Left ventricle myocardium inferior (tissue), 1 donor: ENCODE measurements around the gene FAM83F. TPM values are rescaled to one million over a fixed set of nuclear protein-coding genes. Genes with fewer than 3 reads are reported as not detected.

Experiments used
- DNase-seq: peaks from one replicate; pipeline ENCODE4 v3.0.0-alpha.2; 2020
- H3K27ac ChIP-seq: fragments of 200-600 bp; replicated peaks from 2 replicates; pipeline ENCODE4 v1.8.0; 2021
- H3K27me3 ChIP-seq: fragments of 200-600 bp; 2 replicates; pipeline ENCODE4 v1.8.0; 2021; ENCODE audit warnings: low read depth
- H3K36me3 ChIP-seq: fragments of 200-600 bp; 2 replicates; pipeline ENCODE4 v1.8.0; 2021
- H3K4me1 ChIP-seq: fragments of 200-600 bp; 2 replicates; pipeline ENCODE4 v1.8.0; 2021
- H3K4me3 ChIP-seq: fragments of 200-600 bp; 2 replicates; pipeline ENCODE4 v1.8.0; 2021; ENCODE audit warnings: mild to moderate bottlenecking, moderate library complexity
- H3K9me3 ChIP-seq: fragments of 200-600 bp; replicated peaks from 2 replicates; pipeline ENCODE4 v1.8.0; 2021
- CTCF ChIP-seq: fragments of 200-600 bp; IDR thresholded peaks from 2 replicates; pipeline ENCODE4 v1.8.0; 2021; ENCODE audit warnings: antibody characterized with exemption, mild to moderate bottlenecking, borderline replicate concordance
- intact Hi-C: fragments of 100-400 bp; cut with micrococcal nuclease; formaldehyde crosslinking; loops from one replicate; pipeline ENCODE4 v1.11.0; 2022
- total RNA-seq: library from RNA; stranded (reverse); fragmentation: NEBNext Ultra II Directional; extraction: Animal tissue kit (Norgen Biotek cat#: 25700); gene quantifications from one replicate; pipeline ENCODE4 v1.2.1, GENCODE V29; 2021
- donor health status: DM: no; HTN: yes; CAD: no; lungs with severe emphysema.

FAM83F gene
- total RNA-seq, 1 donor from 2014 or later, result 4.4 TPM

- no peak for TF ChIP-seq CTCF
- H3K4me1 ChIP-seq, result peaks cover 49% of the 10 kb centered on the region
Observed at GRCh38 chr22:40084246-40084645, 89.5 kb downstream of the FAM83F start.

GRCh38 chr22:40088818-40089217 is 94.1 kb downstream of the FAM83F start:
- intact Hi-C loops, result no loop called here
- no peak overlapping the region for H3K27ac ChIP-seq
- no peaks in the 10 kb centered on the region for H3K36me3 ChIP-seq
- no peak for TF ChIP-seq CTCF
- no peaks in the 10 kb centered on the region for H3K27me3 ChIP-seq
- peaks cover 23% of the 10 kb centered on the region for H3K4me1 ChIP-seq
- H3K9me3 ChIP-seq, result no peaks in the 10 kb centered on the region
- H3K4me3 ChIP-seq, result no peak overlapping the region
- no peak for DNase-seq

More at GRCh38 chr22:40084246-40084645, 89.5 kb downstream of the FAM83F start:
- intact Hi-C loops, result no loop called here
- no peak for DNase-seq
- H3K27ac ChIP-seq, result peak overlapping the region; percentile 9
- no peaks in the 10 kb centered on the region for H3K9me3 ChIP-seq
- H3K36me3 ChIP-seq, result no peaks in the 10 kb centered on the region
- H3K27me3 ChIP-seq, result no peaks in the 10 kb centered on the region
- no peak overlapping the region for H3K4me3 ChIP-seq

Other genes with a start within 250 kb of the FAM83F start
- not detected for gene ENTHD1, start 101.2 kb upstream of the FAM83F start, total RNA-seq
- 1.6 TPM for gene GRAP2, start 93.9 kb upstream of the FAM83F start, total RNA-seq
- not detected for gene TMA7B, start 34.6 kb upstream of the FAM83F start, total RNA-seq
- gene TNRC6B, start 183.0 kb downstream of the FAM83F start, total RNA-seq, result 43.8 TPM